ENCODE measurements around the gene DLL4.

DNA sequence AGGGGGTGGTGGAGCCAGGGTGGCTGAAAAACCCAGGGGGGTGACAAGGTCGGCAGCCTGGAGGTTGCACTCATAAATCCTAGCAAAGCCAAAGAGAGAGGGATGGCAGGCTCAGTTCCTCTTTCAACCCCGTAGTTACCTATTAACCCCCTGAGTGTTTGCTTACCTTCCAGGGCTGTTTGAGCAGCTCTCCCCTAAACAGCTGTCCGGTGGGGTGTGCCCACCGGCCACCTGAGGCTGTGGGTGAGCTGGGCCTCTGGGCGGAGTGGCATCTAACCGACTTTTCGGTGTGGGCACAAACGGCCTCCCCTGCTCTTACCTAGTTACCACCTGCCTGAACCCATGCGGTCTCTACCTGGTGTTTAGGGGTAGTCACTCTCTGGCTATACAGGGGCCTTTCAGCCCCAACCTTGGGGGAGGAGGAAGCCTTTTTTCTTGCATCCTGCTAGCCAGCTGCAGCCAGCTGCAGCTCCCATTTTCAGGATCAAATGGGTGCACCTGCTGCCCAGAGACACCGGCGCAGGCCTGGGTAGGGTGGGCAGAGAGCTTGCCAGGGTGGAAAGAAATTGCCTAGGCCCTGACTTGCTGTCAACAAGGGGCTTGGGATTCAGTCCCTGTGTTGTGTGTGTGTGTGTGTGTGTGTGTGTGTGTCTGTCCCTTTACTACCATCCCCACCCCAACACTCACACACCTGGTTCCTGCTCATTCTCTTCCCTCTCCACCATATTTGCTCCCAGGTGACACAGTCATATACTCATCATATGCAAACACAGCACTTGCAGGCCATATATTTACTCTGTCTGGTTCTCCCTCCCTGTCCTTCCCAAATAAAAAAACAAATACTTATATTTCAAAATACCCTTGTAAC lies 3.7 kb downstream of the DLL4 start:
- TF ChIP-seq, protein P1, sequence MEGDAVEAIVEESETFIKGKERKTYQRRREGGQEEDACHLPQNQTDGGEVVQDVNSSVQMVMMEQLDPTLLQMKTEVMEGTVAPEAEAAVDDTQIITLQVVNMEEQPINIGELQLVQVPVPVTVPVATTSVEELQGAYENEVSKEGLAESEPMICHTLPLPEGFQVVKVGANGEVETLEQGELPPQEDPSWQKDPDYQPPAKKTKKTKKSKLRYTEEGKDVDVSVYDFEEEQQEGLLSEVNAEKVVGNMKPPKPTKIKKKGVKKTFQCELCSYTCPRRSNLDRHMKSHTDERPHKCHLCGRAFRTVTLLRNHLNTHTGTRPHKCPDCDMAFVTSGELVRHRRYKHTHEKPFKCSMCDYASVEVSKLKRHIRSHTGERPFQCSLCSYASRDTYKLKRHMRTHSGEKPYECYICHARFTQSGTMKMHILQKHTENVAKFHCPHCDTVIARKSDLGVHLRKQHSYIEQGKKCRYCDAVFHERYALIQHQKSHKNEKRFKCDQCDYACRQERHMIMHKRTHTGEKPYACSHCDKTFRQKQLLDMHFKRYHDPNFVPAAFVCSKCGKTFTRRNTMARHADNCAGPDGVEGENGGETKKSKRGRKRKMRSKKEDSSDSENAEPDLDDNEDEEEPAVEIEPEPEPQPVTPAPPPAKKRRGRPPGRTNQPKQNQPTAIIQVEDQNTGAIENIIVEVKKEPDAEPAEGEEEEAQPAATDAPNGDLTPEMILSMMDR (IDR thresholded peaks at IDR 0.05): no peak
- TF ChIP-seq EZH2 (IDR thresholded peaks at IDR 0.05; ENCODE audit: borderline replicate concordance, insufficient read depth, low read depth, low read length, poor library complexity, severe bottlenecking): no peak
